HG03439 (cell line): ENCODE measurements around the gene ANO3.

Experiments
- ATAC-seq: cut with Tn5 transposase; IDR thresholded peaks from one replicate; pipeline ENCODE4 v1.9.1; 2021; ENCODE audit warnings: mild to moderate bottlenecking, moderate library complexity; ENCODE audit not compliant: unreplicated experiment

The ANO3 gene

GRCh38 chr11:26483108-26483507 is 151.2 kb downstream of the ANO3 start:
- ATAC-seq: no peak

- no peak for ATAC-seq
Measured at GRCh38 chr11:26490546-26490945, 158.6 kb downstream of the ANO3 start.

GRCh38 chr11:26493616-26494015 is 161.7 kb downstream of the ANO3 start:
- no peak for ATAC-seq

- ATAC-seq: no peak
Measured at GRCh38 chr11:26507229-26507628, 175.3 kb downstream of the ANO3 start.

GRCh38 chr11:26510164-26510563 is 178.2 kb downstream of the ANO3 start:
- no peak for ATAC-seq

DNA sequence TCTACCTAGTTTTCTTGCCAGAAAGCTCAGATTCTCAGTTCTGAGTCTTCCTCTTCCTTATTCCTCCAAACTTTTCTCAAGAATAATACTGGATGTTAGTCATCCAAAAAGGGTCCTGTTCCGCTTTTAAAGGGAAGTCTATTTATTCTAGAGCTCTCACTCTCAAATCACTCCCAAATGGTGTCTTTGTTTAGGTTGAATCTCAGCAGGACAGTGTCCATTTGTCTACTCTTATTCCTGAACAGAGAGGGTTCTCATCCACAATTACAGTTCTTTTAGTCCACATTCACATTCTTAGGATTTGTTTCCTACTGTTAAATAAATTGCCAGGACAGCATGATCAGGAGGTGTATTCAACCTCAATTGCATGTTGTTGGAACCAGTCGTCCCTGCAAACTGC is 178.8 kb downstream of the ANO3 start:
- no peak for ATAC-seq

GRCh38 chr11:26512196-26512595 is 180.3 kb downstream of the ANO3 start:
- ATAC-seq: no peak

GRCh38 chr11:26519469-26519868 is 187.5 kb downstream of the ANO3 start:
- no peak for ATAC-seq

DNA sequence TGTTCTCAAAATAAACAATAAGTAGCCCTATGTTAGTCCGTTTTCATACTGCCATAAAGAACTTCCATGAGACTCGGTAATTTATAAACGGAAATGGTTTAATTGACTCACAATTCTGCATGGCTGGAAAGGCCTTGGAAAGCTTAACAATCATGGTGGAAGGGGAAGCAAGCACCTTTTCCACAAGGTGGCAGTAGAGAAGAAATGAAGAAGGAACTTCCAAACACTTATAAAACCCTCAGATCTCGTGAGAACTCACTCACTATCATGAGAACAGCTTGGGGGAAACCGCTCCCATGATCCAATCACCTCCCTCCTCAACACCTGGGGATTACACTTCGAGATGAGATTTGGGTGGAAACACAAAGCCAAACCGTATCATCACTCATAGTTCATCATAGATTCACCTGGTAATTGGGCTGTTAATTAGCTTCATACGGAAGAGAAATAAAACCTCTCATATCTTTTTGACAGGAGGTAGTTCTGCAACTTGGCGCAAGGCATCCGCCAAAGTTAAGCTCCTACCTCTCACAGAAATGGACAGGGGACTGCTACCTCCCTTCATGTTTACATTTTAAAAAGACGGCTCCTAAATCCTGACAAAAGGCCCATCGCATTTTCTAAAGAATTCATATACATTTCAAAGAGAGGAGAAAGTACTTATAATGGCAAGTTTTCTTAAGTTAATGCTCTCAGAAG is 191.1 kb downstream of the ANO3 start:
- no peak for ATAC-seq

- ATAC-seq: no peak
Measured at GRCh38 chr11:26527685-26528084, 195.8 kb downstream of the ANO3 start.

DNA sequence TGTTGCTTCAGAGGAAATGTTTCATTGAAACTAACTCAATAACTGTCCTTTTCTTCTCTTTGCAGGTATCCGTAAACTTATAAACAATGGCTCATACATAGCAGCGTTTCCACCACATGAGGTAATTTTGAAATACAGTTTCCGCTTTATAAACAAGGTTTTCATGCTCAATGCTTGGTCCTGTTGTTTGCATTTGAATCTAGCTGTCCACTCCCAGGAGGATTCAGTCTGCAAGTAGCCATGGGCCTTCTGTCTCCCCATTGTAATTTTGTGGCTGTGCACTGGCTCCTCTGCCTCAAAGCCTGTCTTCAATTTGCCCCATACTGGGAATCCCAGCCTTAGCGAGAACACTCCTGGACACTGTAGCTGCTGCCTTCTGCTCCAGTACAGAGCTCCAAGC is 205.4 kb downstream of the ANO3 start:
- ATAC-seq: no peak

- ATAC-seq: no peak
Measured at GRCh38 chr11:26539517-26539916, 207.6 kb downstream of the ANO3 start.

DNA sequence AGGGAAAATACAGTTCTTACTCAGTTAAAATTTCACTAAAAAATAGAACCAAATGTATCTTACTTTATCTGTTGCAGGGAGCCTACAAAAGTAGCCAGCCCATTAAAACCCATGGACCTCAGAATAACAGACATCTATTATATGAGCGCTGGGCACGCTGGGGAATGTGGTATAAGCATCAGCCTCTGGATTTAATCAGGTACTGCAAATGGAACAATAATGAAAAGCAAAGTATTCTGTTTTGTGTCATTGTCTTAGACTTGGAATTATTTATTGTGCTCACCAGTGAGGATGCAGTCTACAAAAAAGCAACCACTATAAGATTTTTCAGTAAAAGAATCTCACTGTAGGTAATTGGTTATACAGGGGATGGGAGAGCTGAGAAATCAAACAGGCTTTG is 209.9 kb downstream of the ANO3 start:
- no peak for ATAC-seq

- no peak for ATAC-seq
Measured at GRCh38 chr11:26549176-26549575, 217.2 kb downstream of the ANO3 start.

GRCh38 chr11:26550022-26550421 is 218.1 kb downstream of the ANO3 start:
- ATAC-seq: no peak

DNA sequence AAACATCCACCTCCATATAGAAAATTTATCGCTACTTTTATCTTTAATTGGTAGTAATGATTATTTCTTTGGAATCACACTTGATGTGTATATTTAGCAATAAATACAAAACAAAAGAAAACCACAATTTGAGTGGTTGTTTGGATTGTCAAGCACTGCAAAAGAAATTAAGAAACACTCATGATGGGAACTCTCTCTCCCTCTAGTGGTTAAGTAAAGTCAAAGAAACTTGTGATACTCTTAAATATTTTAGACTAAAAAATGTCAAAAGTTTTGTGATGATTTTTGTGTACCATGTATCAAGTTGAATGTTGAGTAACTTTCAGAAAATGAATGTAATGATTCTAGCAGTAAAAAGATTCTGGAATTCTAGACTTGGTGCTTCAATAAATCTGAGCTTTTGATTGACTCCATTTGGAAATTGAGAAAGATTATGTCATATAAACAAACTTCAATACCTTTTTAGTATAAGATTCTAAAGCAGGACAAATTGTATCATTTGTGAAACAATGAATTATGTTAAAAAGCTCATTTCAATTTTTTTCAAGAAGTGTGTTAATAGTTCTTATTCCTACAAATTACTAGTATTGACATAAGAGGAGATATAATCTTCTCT is 219.4 kb downstream of the ANO3 start:
- ATAC-seq: no peak

GRCh38 chr11:26553182-26553581 is 221.3 kb downstream of the ANO3 start:
- no peak for ATAC-seq

DNA sequence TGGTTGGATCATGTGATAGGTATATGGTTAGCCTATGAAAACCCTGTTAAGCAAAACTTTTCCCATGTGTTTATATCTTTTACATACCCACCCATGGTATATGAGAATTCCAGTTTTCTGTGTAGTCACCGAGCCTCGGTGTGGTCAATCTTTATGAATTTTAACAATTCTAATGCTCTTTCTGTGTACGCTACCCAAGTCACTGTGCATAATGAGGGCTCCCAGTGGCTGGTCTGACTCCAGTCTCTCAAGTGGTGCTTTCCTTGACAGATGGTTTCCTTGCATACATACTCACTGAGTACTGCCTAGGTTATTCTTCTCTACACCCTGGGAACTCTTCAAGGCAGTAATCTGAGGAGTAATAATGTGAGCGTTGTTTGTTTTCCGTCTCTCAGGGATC is 222.5 kb downstream of the ANO3 start:
- no peak for ATAC-seq

- no peak for ATAC-seq
Measured at GRCh38 chr11:26556582-26556981, 224.7 kb downstream of the ANO3 start.

GRCh38 chr11:26557666-26558065 is 225.7 kb downstream of the ANO3 start:
- no peak for ATAC-seq

DNA sequence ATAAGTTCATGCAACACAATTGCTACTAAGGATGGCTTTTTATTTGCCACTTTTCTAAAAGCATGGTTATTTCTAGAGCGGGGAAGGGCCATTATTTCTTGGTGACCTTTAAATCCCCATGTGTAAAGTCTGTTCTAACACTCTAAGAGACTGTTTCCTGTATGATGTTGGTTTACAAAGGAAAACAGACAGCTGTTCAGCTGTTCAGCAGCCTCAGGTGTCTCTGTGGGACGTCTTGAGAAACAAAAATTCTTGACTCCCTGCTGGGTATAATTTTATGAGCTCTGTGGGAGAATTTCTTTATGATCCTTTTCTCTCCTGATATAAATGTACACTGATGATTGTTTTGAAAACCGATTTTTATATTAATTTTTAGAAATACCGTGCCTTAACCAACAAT is 226.3 kb downstream of the ANO3 start:
- ATAC-seq: no peak

- ATAC-seq: no peak
Measured at GRCh38 chr11:26569646-26570045, 237.7 kb downstream of the ANO3 start.
